GM12878 (cell line): Measurements from ENCODE around the gene CR2. TPM values are rescaled to one million over a fixed set of nuclear protein-coding genes. Genes with fewer than 3 reads are reported as not detected.

Experiments used
- ATAC-seq: fragments of 200-7000 bp; cut with Tn5 transposase; 3 replicates; pipeline ENCODE4 v1.9.1; 2020; ENCODE audit warnings: mild to moderate bottlenecking, moderate library complexity
- BruUV-seq: library from RNA; stranded (reverse); fragments of 400-500 nt; replicated peaks from 2 replicates; lab custom pipeline; 2021; lab: Mats Ljungman, UMichigan
- CTCF ChIA-PET: fragments of 300-600 bp; sonication (Branson Sonifier 250); formaldehyde crosslinking; extraction: SDS; loops from one replicate; lab custom pipeline; 2021; ENCODE audit warnings: inconsistent platforms; lab: Yijun Ruan, JAX
- POLR2A ChIA-PET: fragments of 350-600 bp; formaldehyde crosslinking; extraction: SDS; loops from one replicate; lab custom pipeline; 2021; ENCODE audit warnings: inconsistent platforms; lab: Charles Lee
- RAD21 ChIA-PET: fragments of 300-600 bp; sonication (Branson Sonifier 250); formaldehyde crosslinking; loops from one replicate; lab custom pipeline; 2023; ENCODE audit warnings: antibody characterized with exemption; ENCODE audit not compliant: unreplicated experiment; lab: Charles Lee
- SMC1A ChIA-PET: fragments of 300-600 bp; sonication (Branson Sonifier 250); formaldehyde crosslinking; loops from one replicate; lab custom pipeline; 2023; ENCODE audit not compliant: unreplicated experiment, uncharacterized antibody; lab: Charles Lee
- DNase-seq: peaks from one replicate; pipeline ENCODE4 v3.0.0-alpha.2; 2011; ENCODE audit warnings: low read depth, low spot score
- FAIRE-seq: peaks from 3 replicates; lab custom pipeline; 2011; peaks lifted over from hg19 to GRCh38; lab: Jason Lieb, UNC
- H2AFZ ChIP-seq: 2 replicates; pipeline ENCODE4 v1.6.0; 2011; ENCODE audit warnings: low read depth, low read length, control low read depth; ENCODE audit not compliant: control insufficient read depth
- H3K27ac ChIP-seq: 2 replicates; pipeline ENCODE4 v1.5.1; 2011; ENCODE audit warnings: control low read depth; ENCODE audit not compliant: control insufficient read depth, insufficient read depth
- H3K27me3 ChIP-seq, 2 experiments: replicated peaks in 1 of 2; 2 replicates each; pipeline versions ENCODE4 v1.6.0 to v1.6.1; 2011; ENCODE audit warnings: low read length in 1 of 2; ENCODE audit not compliant: control insufficient read depth in 2 of 2, insufficient read depth in 2 of 2
- H3K36me3 ChIP-seq, 2 experiments: 2 replicates each; pipeline ENCODE4 v1.5.1; 2011; ENCODE audit warnings: low read length in 1 of 2; ENCODE audit not compliant: control insufficient read depth in 2 of 2, insufficient read depth in 2 of 2
- H3K4me1 ChIP-seq: 2 replicates; pipeline ENCODE4 v1.6.1; 2011; ENCODE audit warnings: mild to moderate bottlenecking, low read length, moderate library complexity, mixed read lengths; ENCODE audit not compliant: control insufficient read depth, insufficient read depth
- H3K4me2 ChIP-seq: 2 replicates; pipeline ENCODE4 v1.6.0; 2011; ENCODE audit warnings: control low read depth; ENCODE audit not compliant: control insufficient read depth, insufficient read depth
- H3K4me3 ChIP-seq: fragments of 200-600 bp; sonication (generic); 2 replicates; pipeline ENCODE4 v1.5.1; 2016
- H3K79me2 ChIP-seq: 2 replicates; pipeline ENCODE4 v1.6.0; 2011; ENCODE audit warnings: low read length; ENCODE audit not compliant: control insufficient read depth, insufficient read depth
- H3K9ac ChIP-seq: 2 replicates; pipeline ENCODE4 v1.8.0; 2011; ENCODE audit warnings: low read length, control low read depth, mixed read lengths; ENCODE audit not compliant: control insufficient read depth, insufficient read depth
- H3K9me3 ChIP-seq: replicated peaks from 3 replicates; pipeline ENCODE4 v1.5.1; 2011; ENCODE audit warnings: mild to moderate bottlenecking, low read length; ENCODE audit not compliant: control insufficient read depth, insufficient read depth
- H4K20me1 ChIP-seq: 2 replicates; pipeline ENCODE4 v1.6.0; 2011; ENCODE audit not compliant: control insufficient read depth, insufficient read depth
- BMI1 ChIP-seq: fragments of 450-650 bp; IDR thresholded peaks from 2 replicates; pipeline ENCODE4 v1.6.1; 2016; ENCODE audit warnings: mild to moderate bottlenecking, moderate library complexity, borderline replicate concordance
- CHD4 ChIP-seq: fragments of 200-600 bp; sonication (generic); IDR thresholded peaks from 2 replicates; pipeline ENCODE4 v1.6.1; 2016; ENCODE audit warnings: mild to moderate bottlenecking
- EZH2 ChIP-seq: IDR thresholded peaks from 2 replicates; pipeline ENCODE4 v1.6.1; 2012; ENCODE audit warnings: low read depth, mild to moderate bottlenecking, control low read depth, inconsistent platforms, low read length, borderline replicate concordance; ENCODE audit not compliant: control insufficient read depth
- HDAC2 ChIP-seq: fragments of 200-600 bp; sonication (generic); IDR thresholded peaks from 2 replicates; pipeline ENCODE4 v1.6.1; 2017
- JUND ChIP-seq: IDR thresholded peaks from 2 replicates; pipeline ENCODE4 v1.6.1; 2012; ENCODE audit warnings: low read depth, mild to moderate bottlenecking, low read length, improper control_type of control experiment, moderate library complexity
- KAT2A ChIP-seq: conservative IDR thresholded peaks from 2 replicates; pipeline ENCODE4 v1.6.1; 2011; ENCODE audit warnings: low read depth, low read length; ENCODE audit not compliant: control insufficient read depth
- KLF5 ChIP-seq: fragments of 450-650 bp; IDR thresholded peaks from 2 replicates; pipeline ENCODE4 v1.6.1; 2014; ENCODE audit warnings: mild to moderate bottlenecking; ENCODE audit not compliant: partially characterized antibody
- NR2C1 ChIP-seq: fragments of 450-650 bp; IDR thresholded peaks from 2 replicates; pipeline ENCODE4 v1.6.1; 2017; ENCODE audit warnings: antibody characterized with exemption, mild to moderate bottlenecking, moderate library complexity
- NRF1 ChIP-seq: conservative IDR thresholded peaks from 2 replicates; pipeline ENCODE4 v1.6.1; 2011; ENCODE audit warnings: mild to moderate bottlenecking, low read depth, low read length, improper control_type of control experiment
- POLR2AphosphoS2 ChIP-seq: IDR thresholded peaks from 2 replicates; pipeline ENCODE4 v1.6.1; 2011; ENCODE audit warnings: low read depth, mild to moderate bottlenecking, low read length, improper control_type of control experiment, moderate library complexity
- STAT1 ChIP-seq: fragments of 450-650 bp; conservative IDR thresholded peaks from 2 replicates; pipeline ENCODE4 v1.6.1; 2014; ENCODE audit warnings: antibody characterized with exemption, mild to moderate bottlenecking
- ZNF24 ChIP-seq: fragments of 450-650 bp; IDR thresholded peaks from 2 replicates; pipeline ENCODE4 v1.6.1; 2017; ENCODE audit warnings: antibody characterized with exemption, mild to moderate bottlenecking
- ZSCAN29 ChIP-seq: fragments of 450-650 bp; IDR thresholded peaks from 2 replicates; pipeline ENCODE4 v1.6.1; 2017; ENCODE audit warnings: mild to moderate bottlenecking, moderate library complexity
- WGBS: methylation state at CpG from one replicate; pipeline ENCODE4 v1.1.6; 2016; ENCODE audit warnings: low lambda C conversion rate; ENCODE audit not compliant: insufficient replicate concordance, insufficient coverage; ENCODE audit errors: missing lambda C conversion rate; 5-methylcytosine and 5-hydroxymethylcytosine counted together
- in situ Hi-C: fragments of 300-500 bp; cut with MboI; formaldehyde crosslinking; loops from 9 replicates; pipeline ENCODE4 v1.14.3; 2018; ENCODE audit warnings: mixed read lengths
- intact Hi-C: fragments of 100-400 bp; cut with micrococcal nuclease; formaldehyde crosslinking; loops from one replicate; pipeline ENCODE4 v1.14.2; 2022; ENCODE audit not compliant: unreplicated experiment
- polyA plus RNA-seq, 11 experiments: library from polyadenylated mRNA; depleted of rRNA in 4 of 11; unstranded in 6 of 11; stranded (reverse) in 5 of 11; fragments of >200 nt; fragmentation: Nextera tagmentation in 4 of 11; fragmentation: Illumina TruSeq in 1 of 11; extraction: Ambion mirVana in 4 of 11; extraction: Trizol in 1 of 11; gene quantifications; 1 replicate in 1 of 11; 2 replicates in 10 of 11; pipeline versions ENCODE4 v1.2.1 to v1.2.3, GENCODE V29; 2011 to 2016; ENCODE audit warnings: inconsistent platforms in 2 of 11, missing spikeins in 2 of 11, low read depth in 1 of 11
- total RNA-seq, 4 experiments: library from RNA; depleted of rRNA in 3 of 4; stranded (reverse); fragments of >200 nt in 3 of 4; fragmentation: Illumina TruSeq in 1 of 4; extraction: Trizol in 1 of 4; gene quantifications; 2 replicates each; pipeline versions ENCODE4 v1.2.1 to v1.2.3, GENCODE V29; 2013 to 2021
- TF ChIP-seq, protein P1 (sequence below): IDR thresholded peaks from 2 replicates; pipeline ENCODE4 v1.6.1; 2011; ENCODE audit warnings: low read depth, mild to moderate bottlenecking, low read length, moderate library complexity, borderline replicate concordance; ENCODE audit errors: extremely low read depth
- TF ChIP-seq, protein P2 (sequence below): fragments of 450-650 bp; IDR thresholded peaks from 2 replicates; pipeline ENCODE4 v1.6.1; 2014; ENCODE audit warnings: mild to moderate bottlenecking

CR2 gene
- total and polyA plus RNA-seq, 10 of the 15 experiments (the other 5 are each of a cell fraction or from before 2014, with no cell fraction given): 2.2 to 72.8 (median 50.6) TPM

DNA sequence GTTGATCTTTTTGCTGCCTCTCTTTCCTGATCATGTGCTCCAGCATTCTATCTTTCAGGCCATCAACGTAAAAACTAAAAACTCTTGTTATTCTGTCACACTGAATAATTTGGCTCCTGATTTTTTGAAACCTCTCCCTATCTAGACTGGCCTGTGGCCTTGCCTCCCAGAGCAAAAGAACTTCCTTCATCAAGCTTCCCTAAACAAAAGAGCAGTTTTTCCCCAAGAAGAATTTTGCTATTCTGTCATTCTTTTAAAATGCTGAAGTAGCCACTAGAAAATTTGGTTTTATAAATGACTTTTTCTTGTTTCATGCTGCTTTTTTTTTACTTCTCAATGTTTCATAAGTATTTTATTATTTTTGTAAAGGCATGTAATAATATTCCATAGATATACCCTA, 37.1 kb upstream of the CR2 start:
- Histone ChIP-seq H3K27me3 (no peaks in the 10 kb centered on the region), H3K4me1 (peaks cover 40% of the 10 kb centered on the region), H3K27ac (no peak overlapping the region), H3K4me2 (no peak overlapping the region), H3K4me3 (no peak overlapping the region), H2AFZ (no peak overlapping the region), H3K9ac (no peak overlapping the region), H3K9me3 (peaks cover 9% of the 10 kb centered on the region; the same call in 2 of the 3 replicates)
- no peak for ATAC-seq
- CTCF ChIA-PET: interaction anchor here (0.9 to 3.3 kb wide), 5 partner anchors 11 to 342 kb away, joined by 3 to 14 read pairs (median 9); no protein-coding TSS in a partner anchor
- no peak for FAIRE-seq
- BruUV-seq: no TSS peak
- 100% methylated on average over 1 of the region's 1 CpG for WGBS
- no peak for DNase-seq
- RAD21 ChIA-PET: interaction anchor here (0.7 to 7.3 kb wide), 4 partner anchors 12 to 59 kb away, joined by 3 to 67 read pairs (median 4); no protein-coding TSS in a partner anchor
- POLR2A ChIA-PET: interaction anchor here (1.8 kb wide), 1 partner anchor 10 kb away, joined by 3 read pairs; no protein-coding TSS in a partner anchor
- intact Hi-C loops: no loop called here
- TF ChIP-seq POLR2AphosphoS2 (no peak), NR2C1 (no peak), ZNF24 (no peak), NRF1 (no peak), ZSCAN29 (no peak), CHD4 (no peak), KAT2A (no peak), HDAC2 (no peak), BMI1 (no peak), JUND (no peak), STAT1 (no peak), EZH2 (no peak), KLF5 (no peak)
- TF ChIP-seq, protein P1, sequence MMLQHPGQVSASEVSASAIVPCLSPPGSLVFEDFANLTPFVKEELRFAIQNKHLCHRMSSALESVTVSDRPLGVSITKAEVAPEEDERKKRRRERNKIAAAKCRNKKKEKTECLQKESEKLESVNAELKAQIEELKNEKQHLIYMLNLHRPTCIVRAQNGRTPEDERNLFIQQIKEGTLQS: no peak
- TF ChIP-seq, protein P2, sequence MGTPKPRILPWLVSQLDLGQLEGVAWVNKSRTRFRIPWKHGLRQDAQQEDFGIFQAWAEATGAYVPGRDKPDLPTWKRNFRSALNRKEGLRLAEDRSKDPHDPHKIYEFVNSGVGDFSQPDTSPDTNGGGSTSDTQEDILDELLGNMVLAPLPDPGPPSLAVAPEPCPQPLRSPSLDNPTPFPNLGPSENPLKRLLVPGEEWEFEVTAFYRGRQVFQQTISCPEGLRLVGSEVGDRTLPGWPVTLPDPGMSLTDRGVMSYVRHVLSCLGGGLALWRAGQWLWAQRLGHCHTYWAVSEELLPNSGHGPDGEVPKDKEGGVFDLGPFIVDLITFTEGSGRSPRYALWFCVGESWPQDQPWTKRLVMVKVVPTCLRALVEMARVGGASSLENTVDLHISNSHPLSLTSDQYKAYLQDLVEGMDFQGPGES: no peak
- TF ChIP-seq, all 136 proteins: peak for 0
- Histone ChIP-seq H3K79me2 (no peaks in the 10 kb centered on the region), H4K20me1 (no peaks in the 10 kb centered on the region), H3K36me3 (no peaks in the 10 kb centered on the region)
- SMC1A ChIA-PET: interaction anchor here (1.4 to 10.7 kb wide), 5 partner anchors 12 to 333 kb away, joined by 3 to 126 read pairs (median 10); partner anchors contain the start of gene CD55
- in situ Hi-C loops: loop anchor here (5.0 kb wide), 1 partner anchor 80 kb away; the partner anchor contains the start of gene CR1
